H1 (cell line): ENCODE results near the gene DOK7. TPM values are rescaled to one million over a fixed set of nuclear protein-coding genes. Genes with fewer than 3 reads are reported as not detected.

Source experiments
- HDAC2 ChIP-seq, 2 experiments: fragments of 300-600 bp in 1 of 2; sonication (generic) in 1 of 2; IDR thresholded peaks; 2 replicates each; pipeline ENCODE4 v1.6.1; 2011 to 2012; ENCODE audit warnings: low read depth in 2 of 2, low read length in 2 of 2, mild to moderate bottlenecking in 2 of 2, moderate library complexity in 2 of 2, borderline replicate concordance in 1 of 2, inconsistent platforms in 1 of 2
- polyA plus RNA-seq, 7 experiments: library from polyadenylated mRNA; depleted of rRNA in 3 of 7; stranded (reverse) in 5 of 7; unstranded in 2 of 7; fragments of >200 nt in 5 of 7; fragments of 200-250 nt in 2 of 7; gene quantifications; 1 replicate in 5 of 7; 2 replicates in 1 of 7; 4 replicates in 1 of 7; pipeline versions ENCODE4 v1.2.1 to v1.2.3, GENCODE V29; 2011 to 2013; ENCODE audit warnings: missing spikeins in 2 of 7, mixed read lengths in 2 of 7
- total RNA-seq: library from RNA; stranded (reverse); fragmentation: NEBNext Ultra II Directional; extraction: Animal tissue kit (Norgen Biotek cat#: 25700); gene quantifications from 2 replicates; pipeline ENCODE4 v1.2.1, GENCODE V29; 2021

Gene DOK7
- total and polyA plus RNA-seq, 2 of the 8 experiments (the other 6 are each of a cell fraction or from before 2014, with no cell fraction given): 0.32 TPM; not detected in 1

DNA sequence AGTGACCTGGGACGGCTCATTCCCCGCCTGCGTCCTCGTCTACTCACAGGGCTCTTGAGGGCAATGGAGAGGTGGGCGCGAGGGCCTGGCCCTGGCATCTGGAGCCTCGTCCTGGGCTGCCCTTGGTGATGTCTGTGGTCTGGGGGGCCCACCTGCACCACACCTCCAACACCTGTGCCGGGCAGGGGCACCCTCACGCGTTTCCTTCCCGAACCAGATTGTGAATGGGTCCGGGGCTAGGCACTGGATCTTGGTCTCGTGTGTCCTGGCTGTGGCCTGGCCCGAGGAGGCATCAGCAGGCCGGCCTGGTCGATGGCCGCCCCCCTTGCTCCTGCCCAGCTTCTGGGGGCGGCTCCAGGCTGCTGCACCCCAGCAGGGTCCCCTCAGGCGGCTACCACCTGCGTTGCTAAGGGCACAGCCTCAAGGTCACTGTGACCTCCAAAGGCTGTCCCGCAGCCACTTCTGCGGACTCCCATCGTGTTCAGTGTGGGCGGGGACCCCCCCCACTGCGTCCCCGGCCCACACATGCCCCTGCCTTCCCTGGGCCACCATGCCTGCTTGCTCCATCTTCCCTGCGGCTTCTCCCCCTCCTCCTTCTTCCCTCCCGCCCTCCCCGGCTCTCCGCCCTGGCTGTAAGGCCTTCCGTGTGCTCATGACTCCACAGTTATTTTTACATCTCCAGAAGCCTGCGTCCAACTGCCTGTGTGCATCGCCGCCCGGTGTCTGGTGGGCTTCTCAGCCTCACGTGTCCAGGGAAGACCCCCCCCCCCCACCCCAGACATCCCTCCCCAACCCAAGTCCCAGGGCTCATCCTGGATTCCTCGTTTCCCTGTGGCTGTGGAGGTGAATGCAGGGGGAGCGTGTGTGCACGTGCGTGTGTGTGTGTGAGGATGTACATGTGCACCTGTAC, 3.8 kb downstream of the DOK7 start (continued):
- no peak for TF ChIP-seq HDAC2 (IDR thresholded peaks at IDR 0.05; ENCODE audit: borderline replicate concordance in 1 of 2, low read depth in 2 of 2, low read length in 2 of 2)
